ENCODE data around the gene MFGE8. TPM values are rescaled to one million over a fixed set of nuclear protein-coding genes. Genes with fewer than 3 reads are reported as not detected.

Gene MFGE8
- polyA plus RNA-seq, 1 donor (not counting 4 experiments of a cell fraction or from before 2014, with no cell fraction given), result 55.3 TPM

DNA sequence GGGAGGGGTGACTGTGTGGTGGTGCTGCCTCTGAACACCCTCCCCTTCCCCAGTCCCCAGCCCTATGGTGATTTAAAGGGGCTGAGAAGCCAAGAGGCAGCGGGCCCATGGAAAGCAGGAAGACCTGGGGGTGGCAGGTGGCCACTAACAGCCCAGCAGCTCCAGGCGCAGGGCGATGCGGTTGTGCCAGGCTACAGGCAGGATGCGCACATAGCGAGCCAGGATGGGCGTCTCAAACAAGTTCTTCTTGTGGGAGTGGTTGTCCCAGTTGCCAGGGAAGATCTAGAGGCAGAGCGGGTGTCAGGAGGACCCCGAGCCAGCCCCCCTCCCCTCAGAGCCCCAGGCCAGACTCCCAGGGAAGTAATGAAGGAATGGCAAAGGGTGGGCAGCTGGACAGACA is 13.9 kb downstream of the MFGE8 start:
- peaks cover 24% of the 10 kb centered on the region for H3K4me1 ChIP-seq (ENCODE audit: control insufficient read depth, extremely low read depth, insufficient read depth, low read length)
- peaks cover 0 to 10% of the 10 kb centered on the region in 2 experiments for H3K36me3 ChIP-seq (ENCODE audit: control insufficient read depth in 2 of 2, extremely low read depth in 1 of 2, insufficient read depth in 2 of 2, low read length in 2 of 2)
- DNase-seq (ENCODE audit: low read depth, low spot score), result no peak
- no peak overlapping the region for H2AFZ ChIP-seq (ENCODE audit: control insufficient read depth, low read length)
- no peak overlapping the region for H3K4me2 ChIP-seq (ENCODE audit: control insufficient read depth, extremely low read depth, insufficient read depth, low read depth, low read length)
- TF ChIP-seq EZH2 (IDR thresholded peaks at IDR 0.05; ENCODE audit: low read length), result no peak
- TF ChIP-seq, protein P1, sequence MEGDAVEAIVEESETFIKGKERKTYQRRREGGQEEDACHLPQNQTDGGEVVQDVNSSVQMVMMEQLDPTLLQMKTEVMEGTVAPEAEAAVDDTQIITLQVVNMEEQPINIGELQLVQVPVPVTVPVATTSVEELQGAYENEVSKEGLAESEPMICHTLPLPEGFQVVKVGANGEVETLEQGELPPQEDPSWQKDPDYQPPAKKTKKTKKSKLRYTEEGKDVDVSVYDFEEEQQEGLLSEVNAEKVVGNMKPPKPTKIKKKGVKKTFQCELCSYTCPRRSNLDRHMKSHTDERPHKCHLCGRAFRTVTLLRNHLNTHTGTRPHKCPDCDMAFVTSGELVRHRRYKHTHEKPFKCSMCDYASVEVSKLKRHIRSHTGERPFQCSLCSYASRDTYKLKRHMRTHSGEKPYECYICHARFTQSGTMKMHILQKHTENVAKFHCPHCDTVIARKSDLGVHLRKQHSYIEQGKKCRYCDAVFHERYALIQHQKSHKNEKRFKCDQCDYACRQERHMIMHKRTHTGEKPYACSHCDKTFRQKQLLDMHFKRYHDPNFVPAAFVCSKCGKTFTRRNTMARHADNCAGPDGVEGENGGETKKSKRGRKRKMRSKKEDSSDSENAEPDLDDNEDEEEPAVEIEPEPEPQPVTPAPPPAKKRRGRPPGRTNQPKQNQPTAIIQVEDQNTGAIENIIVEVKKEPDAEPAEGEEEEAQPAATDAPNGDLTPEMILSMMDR (optimal IDR thresholded peaks at IDR 0.05 in 1 of 3, IDR thresholded peaks at IDR 0.05 in 1 of 3, conservative IDR thresholded peaks at IDR 0.05 in 1 of 3; ENCODE audit: extremely low read depth in 1 of 3, insufficient read depth in 2 of 3, low read length in 3 of 3), result no peak
- H3K27ac ChIP-seq (ENCODE audit: control insufficient read depth, insufficient read depth, low read length), result no peak overlapping the region
- FAIRE-seq, result no peak
- no peak overlapping the region for H3K4me3 ChIP-seq (ENCODE audit: control insufficient read depth in 2 of 3, extremely low read depth in 1 of 3, insufficient read depth in 2 of 3, low read depth in 1 of 3, low read length in 3 of 3)
- no peaks in the 10 kb centered on the region for H3K27me3 ChIP-seq (ENCODE audit: control insufficient read depth, extremely low read depth, insufficient read depth, low read length)
- no peaks in the 10 kb centered on the region for H3K9me1 ChIP-seq (ENCODE audit: control insufficient read depth, extremely low read depth, insufficient read depth, low read length)
- no peaks in the 10 kb centered on the region for H4K20me1 ChIP-seq (ENCODE audit: control insufficient read depth, extremely low read depth, insufficient read depth, low read length)
- no peaks in the 10 kb centered on the region for H3K9me3 ChIP-seq (ENCODE audit: control insufficient read depth, low read depth, low read length)
- no peaks in the 10 kb centered on the region for H3K79me2 ChIP-seq (ENCODE audit: control insufficient read depth, insufficient read depth, low read length)
- H3K9ac ChIP-seq (ENCODE audit: control insufficient read depth, extremely low read depth, insufficient read depth, low read length), result no peak overlapping the region
- dilution Hi-C loops (cut with MboI; ENCODE audit: extremely low pct_ligation_motif_present, low sequenced_read_pairs), result no loop called here

DNA sequence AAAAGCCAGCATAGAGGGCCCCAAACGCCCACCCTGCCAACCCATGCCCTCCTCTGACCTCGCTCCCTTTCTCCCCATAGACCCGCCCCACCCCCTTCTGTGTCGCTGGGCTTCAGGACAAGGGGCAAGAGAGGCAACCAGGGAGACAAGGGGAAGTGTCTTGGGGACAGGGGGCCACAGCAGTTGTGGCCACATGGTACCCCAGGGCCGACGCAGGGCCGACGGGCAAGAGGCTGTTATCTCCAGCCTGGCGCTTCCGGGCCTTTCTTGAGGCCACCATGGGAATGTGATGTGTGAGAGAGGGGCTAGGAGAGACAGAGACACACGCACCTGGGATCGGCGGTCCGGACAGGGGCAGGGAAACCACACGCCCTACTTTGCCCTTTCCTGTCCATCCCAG is 14.4 kb downstream of the MFGE8 start:
- Histone ChIP-seq H3K27ac (ENCODE audit: control insufficient read depth, insufficient read depth, low read length) (no peak overlapping the region), H3K4me3 (ENCODE audit: control insufficient read depth in 2 of 3, extremely low read depth in 1 of 3, insufficient read depth in 2 of 3, low read depth in 1 of 3, low read length in 3 of 3) (no peak overlapping the region), H3K4me1 (ENCODE audit: control insufficient read depth, extremely low read depth, insufficient read depth, low read length) (peaks cover 24% of the 10 kb centered on the region), H3K27me3 (ENCODE audit: control insufficient read depth, extremely low read depth, insufficient read depth, low read length) (no peaks in the 10 kb centered on the region), H3K79me2 (ENCODE audit: control insufficient read depth, insufficient read depth, low read length) (no peaks in the 10 kb centered on the region), H3K9me1 (ENCODE audit: control insufficient read depth, extremely low read depth, insufficient read depth, low read length) (no peaks in the 10 kb centered on the region), H3K36me3 (ENCODE audit: control insufficient read depth in 2 of 2, extremely low read depth in 1 of 2, insufficient read depth in 2 of 2, low read length in 2 of 2) (peaks cover 0 to 8% of the 10 kb centered on the region in 2 experiments), H4K20me1 (ENCODE audit: control insufficient read depth, extremely low read depth, insufficient read depth, low read length) (no peaks in the 10 kb centered on the region), H2AFZ (ENCODE audit: control insufficient read depth, low read length) (no peak overlapping the region), H3K9me3 (ENCODE audit: control insufficient read depth, low read depth, low read length) (no peaks in the 10 kb centered on the region), H3K4me2 (ENCODE audit: control insufficient read depth, extremely low read depth, insufficient read depth, low read depth, low read length) (no peak overlapping the region), H3K9ac (ENCODE audit: control insufficient read depth, extremely low read depth, insufficient read depth, low read length) (no peak overlapping the region)
- TF ChIP-seq, protein P1 (optimal IDR thresholded peaks at IDR 0.05 in 1 of 3, IDR thresholded peaks at IDR 0.05 in 1 of 3, conservative IDR thresholded peaks at IDR 0.05 in 1 of 3; ENCODE audit: extremely low read depth in 1 of 3, insufficient read depth in 2 of 3, low read length in 3 of 3), result no peak
- TF ChIP-seq EZH2 (IDR thresholded peaks at IDR 0.05; ENCODE audit: low read length), result no peak
- dilution Hi-C loops (cut with MboI; ENCODE audit: extremely low pct_ligation_motif_present, low sequenced_read_pairs), result no loop called here
- no peak for DNase-seq (ENCODE audit: low read depth, low spot score)
- FAIRE-seq, result no peak
